Measurements from ENCODE around the gene S100A3. TPM values are rescaled to one million over a fixed set of nuclear protein-coding genes. Genes with fewer than 3 reads are reported as not detected.

Gene S100A3
- polyA plus RNA-seq, 1 donor (not counting 4 experiments of a cell fraction or from before 2014, with no cell fraction given): 15.1 TPM

DNA sequence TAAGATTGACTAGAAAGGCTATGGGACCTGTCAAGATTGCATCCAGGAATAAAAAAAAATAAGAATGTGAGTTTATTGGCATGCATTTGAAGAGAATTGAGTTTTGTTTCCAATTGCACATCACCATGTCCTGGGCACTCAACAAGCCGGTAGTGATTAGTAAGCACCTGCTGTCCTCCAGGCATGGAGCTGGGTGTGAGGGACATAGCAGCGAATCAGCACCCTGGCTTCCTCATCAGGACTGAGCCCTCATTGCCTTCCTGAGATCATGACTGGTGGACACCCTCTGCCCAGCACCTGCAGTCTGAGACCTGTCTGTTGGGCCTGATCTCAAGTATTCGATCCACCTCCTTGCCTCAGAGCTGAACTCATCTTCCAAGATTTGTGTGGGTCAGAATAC is 40.0 kb downstream of the S100A3 start:
- Histone ChIP-seq H3K4me3 (ENCODE audit: control insufficient read depth in 2 of 3, extremely low read depth in 1 of 3, insufficient read depth in 2 of 3, low read depth in 1 of 3, low read length in 3 of 3) (no peak overlapping the region), H3K27me3 (ENCODE audit: control insufficient read depth, extremely low read depth, insufficient read depth, low read length) (no peaks in the 10 kb centered on the region), H4K20me1 (ENCODE audit: control insufficient read depth, extremely low read depth, insufficient read depth, low read length) (no peaks in the 10 kb centered on the region), H3K4me2 (ENCODE audit: control insufficient read depth, extremely low read depth, insufficient read depth, low read depth, low read length) (no peak overlapping the region), H3K9me3 (ENCODE audit: control insufficient read depth, low read depth, low read length) (no peaks in the 10 kb centered on the region), H3K9ac (ENCODE audit: control insufficient read depth, extremely low read depth, insufficient read depth, low read length) (no peak overlapping the region), H3K36me3 (ENCODE audit: control insufficient read depth in 2 of 2, extremely low read depth in 1 of 2, insufficient read depth in 2 of 2, low read length in 2 of 2) (no peaks in the 10 kb centered on the region), H2AFZ (ENCODE audit: control insufficient read depth, low read length) (no peak overlapping the region), H3K79me2 (ENCODE audit: control insufficient read depth, insufficient read depth, low read length) (no peaks in the 10 kb centered on the region), H3K27ac (ENCODE audit: control insufficient read depth, insufficient read depth, low read length) (no peak overlapping the region), H3K4me1 (ENCODE audit: control insufficient read depth, extremely low read depth, insufficient read depth, low read length) (peaks cover 32% of the 10 kb centered on the region), H3K9me1 (ENCODE audit: control insufficient read depth, extremely low read depth, insufficient read depth, low read length) (no peaks in the 10 kb centered on the region)
- TF ChIP-seq EZH2 (IDR thresholded peaks at IDR 0.05; ENCODE audit: low read length) (no peak), CTCF (optimal IDR thresholded peaks at IDR 0.05 in 1 of 3, IDR thresholded peaks at IDR 0.05 in 1 of 3, conservative IDR thresholded peaks at IDR 0.05 in 1 of 3; ENCODE audit: extremely low read depth in 1 of 3, insufficient read depth in 2 of 3, low read length in 3 of 3) (no peak)
- FAIRE-seq (peak; percentile 5), DNase-seq (ENCODE audit: low read depth, low spot score) (no peak)
- dilution Hi-C loops (cut with MboI; ENCODE audit: extremely low pct_ligation_motif_present, low sequenced_read_pairs): loop anchor here (10.0 kb wide), 1 partner anchor 154 kb away; the partner anchor contains the start of gene S100A9

DNA sequence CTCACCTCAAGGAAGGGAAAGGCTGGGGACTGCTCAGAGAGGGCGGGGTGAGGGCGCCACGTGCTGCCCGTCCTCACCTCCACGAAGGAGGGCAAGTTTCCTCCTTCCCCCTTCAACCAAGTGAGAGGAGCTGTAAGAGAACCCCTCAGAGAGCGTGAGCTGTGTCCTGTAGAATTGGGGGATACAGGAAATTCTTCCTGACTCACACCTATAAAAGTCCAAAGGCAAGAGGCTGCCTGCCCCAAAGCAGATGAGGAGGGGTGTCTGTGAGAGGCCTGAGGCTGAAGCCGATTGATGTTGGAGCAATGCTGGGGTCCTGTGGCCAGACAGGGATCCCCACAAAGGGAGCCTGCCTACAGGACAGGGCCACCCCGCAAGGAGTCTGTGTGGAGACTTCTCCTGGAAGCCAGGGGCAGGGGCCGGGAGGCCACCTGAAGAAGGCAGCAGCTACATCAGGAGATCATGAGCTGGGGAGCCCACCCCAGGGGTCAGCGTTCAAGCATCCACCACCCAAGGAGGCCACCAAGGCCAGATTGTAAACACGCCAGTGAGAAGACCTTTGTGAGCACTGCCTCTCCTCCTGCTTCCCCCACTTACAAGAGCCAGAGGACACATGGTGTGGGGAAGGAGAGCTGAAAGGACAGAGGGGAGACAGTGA is 41.0 kb downstream of the S100A3 start:
- Histone ChIP-seq H3K4me2 (ENCODE audit: control insufficient read depth, extremely low read depth, insufficient read depth, low read depth, low read length) (peak overlapping the region; percentile 17), H3K9me1 (ENCODE audit: control insufficient read depth, extremely low read depth, insufficient read depth, low read length) (no peaks in the 10 kb centered on the region), H3K9me3 (ENCODE audit: control insufficient read depth, low read depth, low read length) (no peaks in the 10 kb centered on the region), H3K9ac (ENCODE audit: control insufficient read depth, extremely low read depth, insufficient read depth, low read length) (no peak overlapping the region), H3K4me1 (ENCODE audit: control insufficient read depth, extremely low read depth, insufficient read depth, low read length) (peaks cover 32% of the 10 kb centered on the region), H3K79me2 (ENCODE audit: control insufficient read depth, insufficient read depth, low read length) (no peaks in the 10 kb centered on the region), H3K27ac (ENCODE audit: control insufficient read depth, insufficient read depth, low read length) (no peak overlapping the region), H3K4me3 (ENCODE audit: control insufficient read depth in 2 of 3, extremely low read depth in 1 of 3, insufficient read depth in 2 of 3, low read depth in 1 of 3, low read length in 3 of 3) (no peak overlapping the region), H4K20me1 (ENCODE audit: control insufficient read depth, extremely low read depth, insufficient read depth, low read length) (no peaks in the 10 kb centered on the region), H2AFZ (ENCODE audit: control insufficient read depth, low read length) (no peak overlapping the region), H3K27me3 (ENCODE audit: control insufficient read depth, extremely low read depth, insufficient read depth, low read length) (no peaks in the 10 kb centered on the region), H3K36me3 (ENCODE audit: control insufficient read depth in 2 of 2, extremely low read depth in 1 of 2, insufficient read depth in 2 of 2, low read length in 2 of 2) (no peaks in the 10 kb centered on the region)
- dilution Hi-C loops (cut with MboI; ENCODE audit: extremely low pct_ligation_motif_present, low sequenced_read_pairs): loop anchor here (10.0 kb wide), 1 partner anchor 153 kb away; the partner anchor contains the start of gene S100A9
- DNase-seq (ENCODE audit: low read depth, low spot score): no peak
- no peak for TF ChIP-seq CTCF (optimal IDR thresholded peaks at IDR 0.05 in 1 of 3, IDR thresholded peaks at IDR 0.05 in 1 of 3, conservative IDR thresholded peaks at IDR 0.05 in 1 of 3; ENCODE audit: extremely low read depth in 1 of 3, insufficient read depth in 2 of 3, low read length in 3 of 3)
- TF ChIP-seq EZH2 (IDR thresholded peaks at IDR 0.05; ENCODE audit: low read length): no peak
- no peak for FAIRE-seq
